ENCODE results near the gene KATNB1. TPM values are rescaled to one million over a fixed set of nuclear protein-coding genes. Genes with fewer than 3 reads are reported as not detected.

Gene KATNB1
- total RNA-seq: 16.2 and 20.8 TPM in 2 replicates

GRCh38 chr16:57735755-57736418 is at the start of gene KATNB1:
Gene KATNB1 (plus strand): TSS chr16:57735770. CDS start chr16:57737244, 1,474 bp downstream.

GRCh38 chr16:57694725-57695679 is 40.6 kb upstream of the KATNB1 start, which contains the start of gene DRC7:
Gene DRC7 (plus strand): TSS chr16:57694806. CDS start chr16:57697950, 3,144 bp downstream.

GRCh38 chr16:57802341-57803133 is 67.0 kb downstream of the KATNB1 start, which contains the start of gene KIFC3:
Gene KIFC3 (minus strand): TSS chr16:57802491. CDS start chr16:57798243, 4,248 bp downstream.

Small RNA genes within 50 kb of the gene (small RNA-seq; reads per million reads assigned to genes)
- gene MIR6772: not detected

Other genes starting within 250 kb of the KATNB1 start
- gene DOK4, start 249.3 kb upstream of the KATNB1 start, total RNA-seq: 22.2 and 29.5 TPM in 2 replicates
- 23.0 and 23.2 TPM in 2 replicates for gene CCDC102A, start 199.2 kb upstream of the KATNB1 start, total RNA-seq
- 0.16 TPM in 1 of 2 replicates, not detected in the other for gene ADGRG5, start 193.1 kb upstream of the KATNB1 start, total RNA-seq
- 1.8 and 5.3 TPM in 2 replicates for gene ADGRG1, start 107.1 kb upstream of the KATNB1 start, total RNA-seq
- not detected in 2 replicates for gene ADGRG3, start 67.5 kb upstream of the KATNB1 start, total RNA-seq
- gene DRC7, start 41.0 kb upstream of the KATNB1 start, total RNA-seq: under 0.01 TPM in 1 of 2 replicates, not detected in the other
- 52.3 and 55.0 TPM in 2 replicates for gene KIFC3, start 66.7 kb downstream of the KATNB1 start, total RNA-seq
- gene CNGB1, start 235.4 kb downstream of the KATNB1 start, total RNA-seq: not detected in 2 replicates

Measured in hair follicle dermal papilla cell (primary cell).